GM18520 (cell line): ENCODE results near the gene KCNQ4.

ENCODE experiments used
- ATAC-seq: cut with Tn5 transposase; IDR thresholded peaks from one replicate; pipeline ENCODE4 v1.9.1; 2021; ENCODE audit not compliant: unreplicated experiment

The KCNQ4 gene

GRCh38 chr1:40754201-40754600 lies 29.4 kb upstream of the KCNQ4 start:
- no peak for ATAC-seq

- ATAC-seq, result no peak
Observed at GRCh38 chr1:40755067-40755466, 28.5 kb upstream of the KCNQ4 start.

- ATAC-seq, result no peak
Observed at GRCh38 chr1:40756523-40756922, 27.1 kb upstream of the KCNQ4 start.

- no peak for ATAC-seq
Observed at GRCh38 chr1:40757084-40757483, 26.5 kb upstream of the KCNQ4 start.

GRCh38 chr1:40758004-40758403 lies 25.6 kb upstream of the KCNQ4 start:
- ATAC-seq, result no peak

- no peak for ATAC-seq
Observed at GRCh38 chr1:40758578-40759343, 24.8 kb upstream of the KCNQ4 start.

- no peak for ATAC-seq
Observed at GRCh38 chr1:40760984-40761383, 22.6 kb upstream of the KCNQ4 start.

- no peak for ATAC-seq
Observed at GRCh38 chr1:40762144-40762923, 21.3 kb upstream of the KCNQ4 start.

GRCh38 chr1:40763742-40764532 lies 19.6 kb upstream of the KCNQ4 start:
- no peak for ATAC-seq

GRCh38 chr1:40764981-40765380 lies 18.6 kb upstream of the KCNQ4 start:
- ATAC-seq, result no peak

GRCh38 chr1:40766017-40766416 lies 17.6 kb upstream of the KCNQ4 start:
- no peak for ATAC-seq

GRCh38 chr1:40766560-40766959 lies 17.0 kb upstream of the KCNQ4 start:
- ATAC-seq, result no peak

GRCh38 chr1:40768146-40768990 lies 15.2 kb upstream of the KCNQ4 start:
- no peak for ATAC-seq

GRCh38 chr1:40769815-40770214 lies 13.8 kb upstream of the KCNQ4 start:
- no peak for ATAC-seq

- ATAC-seq, result no peak
Observed at GRCh38 chr1:40770296-40771070, 13.1 kb upstream of the KCNQ4 start.

- no peak for ATAC-seq
Observed at GRCh38 chr1:40772146-40772955, 11.2 kb upstream of the KCNQ4 start.

GRCh38 chr1:40773748-40774265 lies 9.8 kb upstream of the KCNQ4 start:
- no peak for ATAC-seq

GRCh38 chr1:40774266-40774998 lies 9.2 kb upstream of the KCNQ4 start:
- no peak for ATAC-seq
